Neural crest cell (in vitro differentiated cells): ENCODE data around the gene RAB11FIP4. TPM values are rescaled to one million over a fixed set of nuclear protein-coding genes. Genes with fewer than 3 reads are reported as not detected.

Experiments used
- DNase-seq: peaks from one replicate; pipeline ENCODE4 v3.0.0; 2021; ENCODE audit warnings: low read depth, mixed read lengths, low spot score
- H3K27ac Mint-ChIP-seq: one replicate; pipeline ENCODE4 v1.8.0; 2021; ENCODE audit warnings: mild to moderate bottlenecking, mixed read lengths; ENCODE audit not compliant: unreplicated experiment
- H3K27me3 Mint-ChIP-seq: 2 replicates; pipeline ENCODE4 v1.8.0; 2021; ENCODE audit warnings: low read depth, mild to moderate bottlenecking, mixed read lengths
- H3K36me3 Mint-ChIP-seq: 2 replicates; pipeline ENCODE4 v1.8.0; 2021; ENCODE audit warnings: low read depth, mild to moderate bottlenecking, mixed read lengths
- H3K4me1 Mint-ChIP-seq: 2 replicates; pipeline ENCODE4 v1.8.0; 2021; ENCODE audit warnings: mixed read lengths
- H3K4me3 Mint-ChIP-seq: one replicate; pipeline ENCODE4 v1.8.0; 2021; ENCODE audit warnings: mild to moderate bottlenecking, mixed read lengths
- H3K9me3 Mint-ChIP-seq: 2 replicates; pipeline ENCODE4 v1.8.0; 2021; ENCODE audit warnings: mixed read lengths
- total RNA-seq: library from RNA; stranded (reverse); gene quantifications from 2 replicates; pipeline ENCODE4 v1.2.1, GENCODE V29; 2021
- TF ChIP-seq, protein P1 (sequence below): fragments of 200-600 bp; sonication (generic); conservative IDR thresholded peaks from 2 replicates; pipeline ENCODE4 v1.5.0; 2021; ENCODE audit warnings: antibody characterized with exemption, mild to moderate bottlenecking

Gene RAB11FIP4
- total RNA-seq, 1 donor from 2014 or later: 7.4 TPM

- no peak for DNase-seq
- H3K4me3 Mint-ChIP-seq: no peak overlapping the region
- no peaks in the 10 kb centered on the region for H3K36me3 Mint-ChIP-seq
- TF ChIP-seq, protein P1, sequence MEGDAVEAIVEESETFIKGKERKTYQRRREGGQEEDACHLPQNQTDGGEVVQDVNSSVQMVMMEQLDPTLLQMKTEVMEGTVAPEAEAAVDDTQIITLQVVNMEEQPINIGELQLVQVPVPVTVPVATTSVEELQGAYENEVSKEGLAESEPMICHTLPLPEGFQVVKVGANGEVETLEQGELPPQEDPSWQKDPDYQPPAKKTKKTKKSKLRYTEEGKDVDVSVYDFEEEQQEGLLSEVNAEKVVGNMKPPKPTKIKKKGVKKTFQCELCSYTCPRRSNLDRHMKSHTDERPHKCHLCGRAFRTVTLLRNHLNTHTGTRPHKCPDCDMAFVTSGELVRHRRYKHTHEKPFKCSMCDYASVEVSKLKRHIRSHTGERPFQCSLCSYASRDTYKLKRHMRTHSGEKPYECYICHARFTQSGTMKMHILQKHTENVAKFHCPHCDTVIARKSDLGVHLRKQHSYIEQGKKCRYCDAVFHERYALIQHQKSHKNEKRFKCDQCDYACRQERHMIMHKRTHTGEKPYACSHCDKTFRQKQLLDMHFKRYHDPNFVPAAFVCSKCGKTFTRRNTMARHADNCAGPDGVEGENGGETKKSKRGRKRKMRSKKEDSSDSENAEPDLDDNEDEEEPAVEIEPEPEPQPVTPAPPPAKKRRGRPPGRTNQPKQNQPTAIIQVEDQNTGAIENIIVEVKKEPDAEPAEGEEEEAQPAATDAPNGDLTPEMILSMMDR: no peak
- H3K9me3 Mint-ChIP-seq: no peaks in the 10 kb centered on the region
- H3K27ac Mint-ChIP-seq: no peak overlapping the region
- H3K4me1 Mint-ChIP-seq: no peaks in the 10 kb centered on the region
- H3K27me3 Mint-ChIP-seq: no peaks in the 10 kb centered on the region
Measured at GRCh38 chr17:31573047-31573446, 181.6 kb downstream of the RAB11FIP4 start.

GRCh38 chr17:31573861-31574260, 182.4 kb downstream of the RAB11FIP4 start:
- TF ChIP-seq, protein P1: no peak
- Mint-ChIP-seq H3K9me3 (no peaks in the 10 kb centered on the region), H3K27ac (no peak overlapping the region), H3K4me1 (no peaks in the 10 kb centered on the region), H3K27me3 (no peaks in the 10 kb centered on the region), H3K36me3 (no peaks in the 10 kb centered on the region), H3K4me3 (no peak overlapping the region)
- no peak for DNase-seq

DNA sequence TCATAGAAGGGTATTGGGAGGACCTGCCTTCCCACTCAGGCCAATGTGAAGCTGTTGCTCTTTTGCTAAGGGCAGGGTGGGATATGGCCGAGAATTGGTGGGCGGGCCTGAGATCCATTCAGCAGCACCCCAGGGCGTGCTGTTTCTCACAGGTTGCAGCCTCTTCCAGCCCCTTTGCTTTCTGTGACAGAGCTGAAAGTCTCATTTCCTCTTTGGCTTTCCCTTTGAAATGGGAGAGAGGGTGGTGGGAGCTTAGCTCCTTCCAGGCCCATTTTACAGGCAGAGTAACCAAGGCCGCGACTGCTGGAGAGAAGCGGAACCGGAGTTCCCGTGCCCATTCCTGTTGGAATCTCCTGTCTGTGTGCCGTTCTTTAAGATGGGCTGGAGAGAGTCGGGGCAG, 183.0 kb downstream of the RAB11FIP4 start:
- TF ChIP-seq, protein P1: no peak
- peaks cover 4% of the 10 kb centered on the region for H3K4me1 Mint-ChIP-seq
- no peaks in the 10 kb centered on the region for H3K9me3 Mint-ChIP-seq
- H3K4me3 Mint-ChIP-seq: no peak overlapping the region
- no peaks in the 10 kb centered on the region for H3K27me3 Mint-ChIP-seq
- no peak for DNase-seq
- no peaks in the 10 kb centered on the region for H3K36me3 Mint-ChIP-seq
- H3K27ac Mint-ChIP-seq: no peak overlapping the region

DNA sequence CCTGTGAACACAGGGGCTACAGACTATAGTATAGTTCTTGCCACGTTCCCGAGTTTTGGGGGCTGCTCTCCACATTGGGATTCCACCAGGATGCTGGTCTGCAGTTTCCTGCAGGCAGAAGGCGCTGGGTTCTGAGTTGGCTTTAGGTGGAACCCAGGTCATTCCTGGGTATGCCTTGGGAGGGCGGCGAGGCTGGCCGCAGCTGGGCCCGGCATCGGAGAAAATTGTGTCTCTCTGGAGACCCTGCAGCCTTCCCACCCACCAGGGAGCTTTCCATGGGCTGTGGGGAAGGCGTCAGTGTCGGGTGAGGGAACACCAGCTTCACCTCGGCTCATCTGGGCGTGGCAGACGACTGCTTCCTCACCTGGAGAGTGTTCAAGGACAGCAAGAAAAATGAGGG, 183.6 kb downstream of the RAB11FIP4 start:
- H3K27ac Mint-ChIP-seq: no peak overlapping the region
- no peaks in the 10 kb centered on the region for H3K36me3 Mint-ChIP-seq
- no peaks in the 10 kb centered on the region for H3K27me3 Mint-ChIP-seq
- H3K4me3 Mint-ChIP-seq: no peak overlapping the region
- H3K4me1 Mint-ChIP-seq: peaks cover 7% of the 10 kb centered on the region
- no peak for DNase-seq
- TF ChIP-seq, protein P1: no peak
- no peaks in the 10 kb centered on the region for H3K9me3 Mint-ChIP-seq

DNA sequence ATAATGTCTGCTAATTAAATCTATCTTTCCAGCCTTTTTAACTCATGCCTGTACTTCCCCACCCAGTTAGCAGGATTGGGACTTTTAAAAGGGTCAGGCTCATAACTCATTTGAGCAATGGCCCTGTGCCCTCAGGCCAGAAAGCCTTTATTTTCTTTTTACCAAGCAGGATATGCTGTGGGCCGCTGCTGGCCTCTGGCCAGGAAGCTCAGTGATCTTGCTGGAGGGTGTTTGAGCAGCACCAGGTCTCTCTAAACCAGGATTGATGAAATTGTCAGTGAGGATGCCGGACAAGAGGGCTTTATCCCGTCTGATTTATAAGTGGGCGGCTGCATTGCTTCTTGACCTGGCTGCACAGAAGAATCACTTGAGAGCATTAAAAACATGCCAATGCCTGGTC, 187.8 kb downstream of the RAB11FIP4 start:
- Mint-ChIP-seq H3K4me1 (peaks cover 7% of the 10 kb centered on the region), H3K9me3 (no peaks in the 10 kb centered on the region)

More for the DNA sequence above, 187.8 kb downstream of the RAB11FIP4 start:
- Mint-ChIP-seq H3K4me3 (no peak overlapping the region), H3K36me3 (no peaks in the 10 kb centered on the region), H3K27ac (no peak overlapping the region), H3K27me3 (no peaks in the 10 kb centered on the region)
- TF ChIP-seq, protein P1: no peak
- DNase-seq: no peak
